ENCODE data around the gene MYPOP.

DNA sequence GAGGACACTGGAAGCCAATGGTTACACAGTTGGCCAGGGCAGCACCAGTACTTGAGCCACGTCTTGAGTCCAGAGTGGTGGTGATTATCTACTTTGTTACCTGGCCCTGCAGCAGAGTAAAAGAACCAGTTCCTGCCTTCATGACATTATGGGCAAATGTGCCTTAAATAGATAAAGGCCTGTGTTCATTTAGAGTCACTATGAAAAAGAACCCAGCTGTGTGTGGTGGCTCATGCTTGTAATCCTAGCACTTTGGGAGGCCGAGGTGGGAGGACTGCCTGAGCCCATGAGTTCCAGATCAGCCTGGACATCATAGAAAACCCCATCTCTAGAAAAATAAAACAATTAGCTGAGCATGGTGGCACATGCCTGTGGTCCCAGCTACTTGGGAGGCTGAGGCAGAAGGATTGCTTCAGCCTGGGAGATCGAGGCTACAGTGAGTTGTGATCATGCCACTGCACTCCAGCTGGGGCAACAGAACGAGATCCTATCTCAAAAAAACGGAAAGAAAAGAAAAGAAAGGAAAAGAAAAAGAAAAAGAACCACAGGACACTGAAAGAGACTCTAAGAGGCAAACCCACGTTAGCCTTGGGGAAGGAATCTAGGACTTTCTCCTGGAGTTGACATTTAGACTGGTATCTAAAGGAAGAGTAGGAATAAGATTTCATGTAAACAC is 13.1 kb downstream of the MYPOP start:
- TF ChIP-seq, protein P1, sequence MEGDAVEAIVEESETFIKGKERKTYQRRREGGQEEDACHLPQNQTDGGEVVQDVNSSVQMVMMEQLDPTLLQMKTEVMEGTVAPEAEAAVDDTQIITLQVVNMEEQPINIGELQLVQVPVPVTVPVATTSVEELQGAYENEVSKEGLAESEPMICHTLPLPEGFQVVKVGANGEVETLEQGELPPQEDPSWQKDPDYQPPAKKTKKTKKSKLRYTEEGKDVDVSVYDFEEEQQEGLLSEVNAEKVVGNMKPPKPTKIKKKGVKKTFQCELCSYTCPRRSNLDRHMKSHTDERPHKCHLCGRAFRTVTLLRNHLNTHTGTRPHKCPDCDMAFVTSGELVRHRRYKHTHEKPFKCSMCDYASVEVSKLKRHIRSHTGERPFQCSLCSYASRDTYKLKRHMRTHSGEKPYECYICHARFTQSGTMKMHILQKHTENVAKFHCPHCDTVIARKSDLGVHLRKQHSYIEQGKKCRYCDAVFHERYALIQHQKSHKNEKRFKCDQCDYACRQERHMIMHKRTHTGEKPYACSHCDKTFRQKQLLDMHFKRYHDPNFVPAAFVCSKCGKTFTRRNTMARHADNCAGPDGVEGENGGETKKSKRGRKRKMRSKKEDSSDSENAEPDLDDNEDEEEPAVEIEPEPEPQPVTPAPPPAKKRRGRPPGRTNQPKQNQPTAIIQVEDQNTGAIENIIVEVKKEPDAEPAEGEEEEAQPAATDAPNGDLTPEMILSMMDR (conservative IDR thresholded peaks at IDR 0.05; ENCODE audit: low read depth, low read length): no peak
- TF ChIP-seq EZH2 (IDR thresholded peaks at IDR 0.05; ENCODE audit: low read length, unreplicated experiment): no peak
- TF ChIP-seq EZH2phosphoT487 (IDR thresholded peaks at IDR 0.05; ENCODE audit: borderline replicate concordance, low read length): no peak
